CD4-positive, alpha-beta T cell treated with Interleukin-4 for 4 hours (primary cell): ENCODE data around the gene SNX15.
"Not testable (repeated sequence)": the region's sequence is repeated elsewhere in the genome, so short reads cannot be mapped to it uniquely, and the experiment has no call there.

Experiments used
- DNase-seq: peaks from one replicate; pipeline ENCODE4 v3.0.0-alpha.2; 2020

The SNX15 gene

DNA sequence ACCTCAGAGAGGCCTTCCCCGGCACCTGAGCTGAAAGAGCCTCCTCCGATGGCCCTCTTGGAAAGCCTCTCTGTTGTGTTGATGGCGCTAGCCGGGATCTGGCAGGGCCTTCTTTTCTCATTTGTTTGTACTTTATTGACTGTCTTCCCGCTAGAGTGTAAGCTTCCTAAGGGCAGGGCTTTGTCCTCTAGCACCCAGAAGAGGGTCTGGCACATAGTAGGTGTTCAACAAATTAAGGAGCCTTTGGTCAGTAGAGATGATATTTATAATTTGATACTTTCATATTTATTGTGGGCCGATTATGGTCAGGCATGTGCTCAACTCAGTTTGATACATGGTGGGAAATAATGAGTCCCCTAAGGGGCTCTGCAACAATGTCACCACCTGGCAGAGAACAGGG is 9.3 kb upstream of the SNX15 start:
- no peak for DNase-seq

DNA sequence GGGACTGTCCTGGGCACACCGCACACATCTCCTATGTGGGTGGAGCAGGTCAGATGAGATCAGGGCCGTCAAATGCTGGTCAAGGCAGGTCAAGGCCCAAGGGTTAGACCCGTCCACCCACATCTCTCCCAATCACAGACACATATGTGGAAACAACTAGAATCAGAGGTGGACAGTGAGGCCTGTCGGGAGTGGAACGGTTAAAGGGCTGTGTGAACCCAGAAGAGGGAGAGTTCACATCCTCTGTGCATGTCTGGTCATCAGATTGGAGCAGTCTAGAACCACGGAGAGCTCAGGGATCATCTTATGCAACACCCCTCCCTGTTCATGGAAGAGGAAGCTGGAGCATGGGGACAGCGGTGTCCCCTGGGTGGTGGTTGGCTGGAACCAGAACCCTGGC is 7.4 kb upstream of the SNX15 start:
- no peak for DNase-seq

DNA sequence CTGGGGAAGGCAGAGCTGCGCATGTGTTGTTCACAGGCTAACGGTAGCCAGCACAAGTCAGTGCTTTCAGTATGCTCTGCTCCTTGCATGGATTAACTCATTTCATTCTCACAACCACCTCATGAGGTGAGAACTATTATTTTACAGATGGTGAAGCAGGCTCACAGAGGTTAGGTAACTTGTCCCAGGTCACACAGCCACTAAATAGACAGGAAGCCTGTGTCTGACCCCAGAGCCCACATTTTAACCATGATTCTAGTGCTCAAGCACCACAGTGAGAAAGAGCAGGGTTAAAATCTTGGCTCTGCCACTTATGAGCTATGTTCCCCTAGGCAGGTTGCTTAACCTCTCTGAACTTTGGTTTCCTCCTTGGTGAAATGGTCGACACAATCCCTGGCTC is 6.2 kb upstream of the SNX15 start:
- no peak for DNase-seq

DNA sequence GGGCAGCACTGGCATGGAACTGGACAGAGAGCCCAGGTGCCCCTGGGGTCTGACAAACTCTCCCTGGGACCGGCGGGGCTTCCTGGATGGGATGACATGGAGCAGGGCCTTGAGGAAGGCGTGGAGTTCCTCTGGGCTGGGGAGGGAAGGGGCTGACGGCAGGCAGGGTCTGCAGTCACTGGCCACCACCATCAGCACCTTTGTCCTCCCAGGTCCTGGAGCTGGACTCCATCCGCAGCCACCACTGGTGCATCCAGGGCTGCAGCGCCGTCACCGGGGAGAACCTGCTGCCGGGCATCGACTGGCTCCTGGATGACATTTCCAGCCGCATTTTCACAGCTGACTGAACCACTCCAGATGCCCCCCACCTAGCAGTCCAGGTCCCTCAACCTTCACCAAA is 5.7 kb upstream of the SNX15 start:
- DNase-seq, result no peak

DNA sequence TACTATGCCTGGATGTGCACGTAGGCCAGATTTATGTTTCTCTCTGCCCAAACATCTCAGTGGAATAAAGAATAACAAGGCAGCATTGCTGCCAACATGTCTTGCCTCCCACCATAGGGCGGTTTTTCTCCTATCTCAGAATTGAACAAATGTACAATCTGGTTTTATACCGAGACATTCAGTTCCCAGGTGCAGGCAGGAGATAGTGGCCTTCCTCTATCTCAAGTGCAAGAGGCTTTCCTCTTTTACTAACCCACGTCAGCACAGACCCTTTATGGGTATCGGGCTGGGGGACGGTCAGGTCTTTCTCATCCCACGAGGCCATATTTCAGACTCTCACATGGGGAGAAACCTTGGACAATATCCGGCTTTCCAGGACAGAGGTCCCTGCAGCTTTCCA is 3.7 kb upstream of the SNX15 start:
- DNase-seq, result not testable (repeated sequence)

DNA sequence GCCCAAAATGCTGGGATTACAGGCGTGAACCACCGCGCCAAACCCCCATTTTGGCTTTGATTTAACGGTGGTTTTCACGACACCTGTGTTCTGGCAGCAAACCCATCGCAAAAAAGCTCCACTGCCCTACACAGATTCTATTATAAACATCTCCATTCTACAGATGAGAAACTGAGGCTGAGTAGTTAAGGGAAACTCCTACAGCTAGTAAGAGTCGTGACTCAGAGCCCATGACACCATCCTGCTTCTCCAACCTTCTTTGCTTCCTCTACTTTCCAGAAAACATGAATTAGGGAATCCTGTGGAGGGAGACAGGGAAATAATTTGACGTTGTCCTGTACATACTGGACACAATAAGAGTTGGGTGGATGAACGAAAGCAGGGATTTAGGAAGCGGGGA is 429 bp upstream of the SNX15 start:
- no peak for DNase-seq

DNA sequence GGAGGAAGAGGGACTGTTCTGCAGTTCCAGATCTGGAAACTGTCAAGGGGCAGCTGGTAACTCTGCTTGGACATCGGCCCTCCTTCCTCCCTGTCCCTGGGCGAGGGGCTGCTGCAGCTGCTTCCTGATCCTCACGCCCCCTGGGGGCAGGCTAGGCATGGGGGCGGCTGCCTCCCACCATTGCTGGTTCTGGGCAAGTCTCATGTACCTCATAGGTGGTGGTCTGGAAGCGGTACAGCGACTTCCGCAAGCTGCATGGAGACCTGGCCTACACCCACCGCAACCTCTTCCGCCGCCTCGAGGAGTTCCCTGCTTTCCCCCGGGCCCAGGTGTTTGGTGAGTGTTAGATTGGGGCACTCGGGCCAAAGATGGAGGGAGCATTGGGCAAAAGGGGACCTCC is 5.0 kb downstream of the SNX15 start:
- DNase-seq, result no peak

DNA sequence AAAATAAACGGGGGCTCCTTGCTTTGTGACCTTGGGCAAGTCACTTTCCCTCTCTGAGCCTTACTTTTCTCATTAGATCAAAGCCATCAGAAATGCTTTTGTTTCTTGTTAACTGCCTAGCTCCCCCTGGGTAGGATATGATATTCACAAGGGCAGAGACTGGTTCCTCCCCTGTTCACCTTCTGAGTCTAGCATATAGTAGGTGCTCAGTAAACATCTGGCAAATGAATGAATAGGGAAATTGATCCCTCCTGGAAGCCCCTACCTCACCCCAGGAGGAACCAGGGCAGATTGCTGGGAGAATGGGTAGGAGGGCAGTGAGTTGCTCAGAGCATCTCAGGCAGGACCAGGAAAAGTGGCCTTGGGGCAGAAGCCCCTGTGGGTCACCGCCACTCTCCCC is 7.2 kb downstream of the SNX15 start:
- DNase-seq, result no peak

DNA sequence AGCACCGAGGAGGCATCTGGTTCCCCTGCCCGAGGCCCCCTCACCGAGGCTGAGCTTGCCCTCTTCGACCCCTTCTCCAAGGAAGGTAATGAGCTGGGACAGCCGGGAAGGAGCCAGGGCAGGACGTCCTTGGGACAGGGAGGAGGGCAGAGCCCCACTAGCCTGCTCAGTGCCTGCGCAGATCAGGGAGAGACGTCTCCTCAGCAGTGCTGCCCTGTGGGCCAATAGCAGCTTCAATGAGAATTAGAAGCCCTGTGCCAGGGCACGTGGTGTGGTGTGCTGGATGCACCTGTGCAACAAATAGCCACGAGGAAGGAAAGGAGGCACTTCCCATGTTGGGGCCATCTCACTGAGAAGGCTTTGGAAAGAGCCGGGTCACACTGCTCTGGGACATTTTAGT is 8.3 kb downstream of the SNX15 start:
- DNase-seq, result no peak

DNA sequence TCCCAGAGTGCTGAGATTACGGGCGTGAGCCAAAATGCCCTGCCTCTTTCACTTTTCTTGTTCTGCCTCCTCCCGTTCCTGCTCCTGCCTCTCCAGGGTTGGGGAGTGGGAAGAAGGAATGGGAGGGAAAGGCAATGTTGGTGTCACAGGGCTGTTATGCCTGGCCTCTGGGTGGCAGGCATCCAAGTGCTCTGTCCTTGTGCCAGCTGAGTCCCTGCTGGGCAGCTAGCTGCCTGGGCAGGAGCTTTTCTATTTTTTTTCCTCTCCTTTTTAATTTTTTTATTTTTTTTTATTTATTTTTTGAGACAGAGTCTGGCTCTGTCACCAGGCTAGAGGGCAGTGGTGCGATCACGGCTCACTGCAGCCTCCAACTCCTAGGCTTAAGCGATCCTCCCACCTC is 9.7 kb downstream of the SNX15 start:
- DNase-seq, result no peak

DNA sequence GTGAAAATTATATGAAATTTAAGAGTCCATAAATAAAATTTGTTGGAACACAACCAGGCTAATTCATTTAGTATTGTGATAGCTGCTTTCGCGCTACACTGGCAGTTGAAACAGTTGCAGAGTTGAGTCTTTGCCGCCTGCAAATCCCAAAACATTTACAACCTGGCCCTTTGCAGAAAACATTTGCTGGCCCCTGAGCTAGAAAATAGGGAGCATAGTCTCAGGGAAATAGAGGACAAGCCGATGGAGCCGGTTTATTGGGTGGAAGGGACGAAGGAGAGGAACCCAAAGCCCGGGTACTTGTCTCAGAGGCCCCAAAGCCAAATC is 13.2 kb downstream of the SNX15 start:
- no peak for DNase-seq

DNA sequence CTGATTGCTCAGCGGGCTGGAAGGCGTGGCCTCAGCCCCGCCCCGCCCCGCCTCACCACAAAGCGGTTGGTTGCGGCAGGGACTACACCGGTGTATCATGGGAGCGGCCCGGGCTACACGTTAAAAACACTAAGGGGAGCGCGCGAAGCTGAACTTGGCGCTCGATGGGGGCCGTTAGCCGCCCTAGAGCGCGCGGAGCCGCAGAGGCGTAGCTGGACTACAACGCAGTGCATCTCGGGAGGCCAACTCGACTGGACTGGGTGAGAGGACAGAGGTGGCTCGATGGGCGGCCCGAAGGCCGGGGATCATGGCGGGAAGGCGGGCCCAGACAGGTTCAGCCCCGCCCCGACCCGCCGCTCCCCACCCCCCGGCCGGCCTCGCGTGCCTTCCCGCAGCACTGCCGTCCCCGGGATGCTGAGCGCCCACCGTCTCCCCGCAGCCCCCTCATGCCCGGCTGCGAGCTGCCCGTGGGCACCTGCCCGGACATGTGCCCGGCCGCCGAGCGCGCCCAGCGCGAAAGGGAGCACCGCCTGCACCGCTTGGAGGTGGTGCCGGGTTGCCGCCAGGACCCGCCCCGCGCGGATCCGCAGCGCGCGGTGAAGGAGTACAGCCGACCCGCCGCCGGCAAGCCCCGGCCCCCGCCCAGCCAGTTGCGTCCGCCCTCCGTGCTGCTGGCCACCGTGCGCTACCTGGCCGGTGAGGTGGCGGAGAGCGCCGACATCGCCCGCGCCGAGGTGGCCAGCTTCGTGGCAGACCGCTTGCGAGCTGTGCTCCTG is 13.8 kb downstream of the SNX15 start, which contains the start of gene SAC3D1:
Gene SAC3D1, plus strand, starts transcription at position 364 of the 776 bp plus-strand sequence. Its CDS starts 83 bp downstream, at position 447.
- DNase-seq, result peak; percentile 89

DNA sequence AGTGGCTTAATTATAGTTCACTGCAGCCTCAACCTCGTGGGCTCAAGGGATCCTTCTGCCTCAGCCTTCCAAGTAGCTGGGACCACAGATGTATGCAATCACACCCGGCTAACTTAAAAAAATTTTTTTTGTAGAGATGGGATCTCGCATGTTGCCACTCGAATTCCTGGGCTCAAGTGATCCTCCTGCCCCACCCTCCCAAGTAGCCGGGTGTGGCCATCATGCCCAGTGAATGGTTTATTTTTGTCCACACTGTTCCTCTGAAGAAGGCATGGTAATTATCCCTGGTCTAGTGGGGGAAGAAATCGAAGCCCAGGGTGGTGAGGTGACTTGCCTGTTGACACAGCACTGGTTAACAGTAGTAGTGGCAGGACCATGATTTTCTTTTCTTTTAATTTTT is 15.7 kb downstream of the SNX15 start:
- no peak for DNase-seq

DNA sequence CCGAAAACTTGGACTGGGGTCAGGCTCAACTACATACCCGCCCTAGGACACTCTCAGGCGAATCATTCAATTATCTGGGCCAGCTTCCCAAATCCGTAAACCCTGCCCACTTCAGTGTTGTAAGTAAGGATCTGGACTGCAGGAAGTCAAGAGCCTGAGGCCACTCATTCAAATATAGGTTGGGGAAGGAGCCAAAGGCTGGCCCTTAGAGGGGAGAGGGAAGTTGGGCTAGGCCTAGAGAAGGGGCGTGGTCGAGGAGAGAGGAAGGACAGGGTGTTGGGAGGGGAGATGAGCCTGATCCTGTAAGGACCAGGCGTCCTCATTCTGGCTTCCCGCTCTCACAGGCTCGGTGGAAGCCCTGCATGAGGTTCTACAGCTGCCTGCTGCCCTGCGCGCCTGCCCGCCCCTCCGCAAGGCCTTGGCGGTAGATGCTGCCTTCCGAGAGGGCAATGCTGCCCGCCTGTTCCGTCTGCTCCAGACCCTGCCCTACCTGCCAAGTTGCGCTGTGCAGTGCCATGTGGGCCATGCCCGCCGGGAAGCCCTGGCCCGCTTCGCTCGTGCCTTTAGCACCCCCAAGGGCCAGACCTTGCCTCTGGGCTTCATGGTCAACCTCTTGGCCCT is 16.8 kb downstream of the SNX15 start:
- no peak for DNase-seq

DNA sequence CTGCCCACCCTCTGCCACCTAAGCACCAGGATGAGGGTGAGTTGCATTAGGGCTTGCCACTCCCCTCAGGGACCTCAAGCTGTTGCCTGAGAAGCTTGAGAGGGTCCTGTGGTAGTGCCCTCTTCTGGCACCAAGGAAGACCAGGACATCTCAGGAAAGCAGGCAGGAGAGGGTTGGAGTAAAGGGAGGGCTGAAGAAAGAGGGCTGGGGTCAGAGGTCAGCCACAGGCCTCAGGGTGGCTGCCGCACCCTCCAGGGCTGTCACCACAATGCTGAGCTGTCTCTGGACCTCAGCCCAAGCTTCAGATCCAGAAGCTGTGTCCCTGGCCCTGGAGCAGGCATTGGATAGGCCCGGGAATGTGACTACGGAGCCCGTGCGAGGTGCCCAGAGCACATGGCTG is 17.8 kb downstream of the SNX15 start:
- no peak for DNase-seq

DNA sequence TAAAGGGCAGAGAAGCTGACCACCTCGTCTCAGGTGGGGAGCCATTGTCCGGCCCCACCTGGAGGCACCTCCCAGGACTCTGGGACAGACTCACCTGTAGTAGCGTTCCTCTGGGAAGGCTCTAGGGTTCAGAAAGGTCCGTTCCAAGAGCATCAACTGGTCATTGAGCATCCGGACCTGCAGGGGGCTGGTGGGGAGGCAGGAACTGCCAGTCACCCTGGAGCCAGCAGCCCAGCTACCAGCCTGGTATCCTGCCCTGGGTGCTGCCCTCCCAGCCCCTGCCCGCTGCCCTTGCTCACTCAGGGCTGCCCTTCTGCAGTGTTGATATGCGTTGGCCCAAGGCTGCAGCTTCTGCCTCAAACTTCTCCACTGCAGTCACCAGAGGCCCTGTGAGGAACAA is 18.5 kb downstream of the SNX15 start:
- no peak for DNase-seq

DNA sequence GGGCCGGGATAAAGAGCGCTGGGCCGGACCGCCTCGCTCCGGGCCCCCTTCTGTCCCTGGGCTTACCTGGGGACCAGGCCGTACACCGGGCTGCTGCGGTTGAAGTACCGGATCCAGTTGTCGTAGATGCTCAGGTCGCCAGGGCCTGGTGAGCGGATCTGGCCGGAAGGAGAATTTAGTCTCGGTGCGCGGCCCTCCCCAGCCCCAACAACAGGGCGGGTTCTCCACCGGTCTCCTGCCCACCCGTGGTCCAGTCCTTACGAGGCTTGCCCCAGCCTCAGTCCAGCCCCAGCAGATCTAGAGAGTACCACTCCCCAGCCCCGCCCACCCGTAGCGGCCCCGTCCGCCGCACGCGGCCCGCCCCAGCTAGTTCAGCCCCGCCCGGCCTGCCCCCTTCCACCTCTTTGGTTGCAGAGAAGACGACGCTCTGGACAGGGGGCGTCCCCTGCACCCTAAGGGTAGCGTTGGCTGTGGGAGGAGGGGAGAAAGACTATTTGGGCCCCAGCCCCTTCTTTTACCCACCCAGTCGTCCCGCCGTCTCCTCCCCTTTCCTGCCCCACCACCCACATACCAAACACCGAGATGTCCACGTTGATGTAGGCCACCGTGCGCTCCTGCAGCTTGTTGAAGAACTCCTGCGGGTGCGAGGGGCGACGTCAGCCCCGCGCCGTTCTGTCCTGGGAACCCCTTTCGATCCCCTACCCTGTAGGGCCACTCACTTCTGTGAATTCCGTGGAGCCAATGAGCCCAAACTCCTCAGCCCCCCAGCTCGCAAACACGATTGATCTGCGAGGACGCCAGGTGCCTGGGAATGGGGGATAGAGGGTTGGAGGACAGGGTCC is 20.6 kb downstream of the SNX15 start:
- no peak for DNase-seq

DNA sequence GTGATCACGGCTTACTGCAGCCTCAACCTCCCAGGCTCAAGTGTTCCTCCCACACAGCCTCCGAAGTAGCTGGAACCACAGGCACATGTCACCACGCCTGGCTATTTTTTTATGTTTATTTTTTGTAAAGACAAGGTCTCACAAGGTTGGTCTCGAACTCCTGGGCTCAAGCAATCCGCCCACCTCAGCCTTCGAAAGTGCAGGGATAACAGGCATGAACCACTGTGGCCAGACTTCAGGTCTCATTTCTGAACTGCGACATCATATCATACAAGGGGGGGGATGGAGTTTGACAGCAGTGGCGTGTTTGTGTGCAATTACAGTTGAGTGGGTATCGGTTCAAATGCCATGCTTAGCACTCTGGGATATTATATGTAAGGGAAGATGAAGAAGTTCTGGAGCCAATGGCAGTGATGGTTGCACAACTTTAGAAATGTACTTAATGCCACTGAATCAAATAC is 24.2 kb downstream of the SNX15 start:
- DNase-seq, result no peak

DNA sequence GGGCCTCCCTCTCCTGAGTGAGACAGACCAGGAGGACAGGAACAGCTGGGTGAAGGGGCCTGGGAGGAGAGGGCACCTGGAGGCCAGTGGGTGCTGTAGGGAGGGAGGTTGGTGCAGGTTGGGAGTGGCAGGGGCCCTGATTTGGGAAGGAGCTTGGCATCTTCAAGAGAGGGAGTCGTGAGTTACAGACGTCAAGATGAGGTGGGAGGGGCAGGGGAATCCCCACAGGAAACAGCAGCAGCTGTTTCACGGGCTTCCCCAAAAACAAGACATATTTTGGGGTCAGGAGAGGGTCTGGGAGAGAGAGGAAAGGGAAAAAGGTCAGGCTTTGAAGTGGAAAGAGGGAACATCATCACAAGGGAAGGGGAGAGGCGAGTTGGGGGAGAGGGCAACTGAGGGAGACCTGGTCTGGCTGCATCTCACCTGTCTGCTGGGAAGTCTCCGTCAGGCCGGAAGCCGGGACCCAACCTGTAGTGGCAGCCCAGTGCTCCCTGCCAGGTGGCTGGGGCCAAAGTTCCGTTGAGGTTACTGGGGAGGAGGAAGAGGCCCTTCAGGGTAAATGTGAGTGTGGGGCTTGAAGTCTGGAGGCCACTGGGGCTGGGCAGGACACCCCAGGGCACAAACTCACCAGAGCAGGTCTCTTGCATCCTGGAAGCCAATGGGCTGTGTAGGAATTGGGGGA is 26.7 kb downstream of the SNX15 start:
- peak; percentile 12 for DNase-seq

DNA sequence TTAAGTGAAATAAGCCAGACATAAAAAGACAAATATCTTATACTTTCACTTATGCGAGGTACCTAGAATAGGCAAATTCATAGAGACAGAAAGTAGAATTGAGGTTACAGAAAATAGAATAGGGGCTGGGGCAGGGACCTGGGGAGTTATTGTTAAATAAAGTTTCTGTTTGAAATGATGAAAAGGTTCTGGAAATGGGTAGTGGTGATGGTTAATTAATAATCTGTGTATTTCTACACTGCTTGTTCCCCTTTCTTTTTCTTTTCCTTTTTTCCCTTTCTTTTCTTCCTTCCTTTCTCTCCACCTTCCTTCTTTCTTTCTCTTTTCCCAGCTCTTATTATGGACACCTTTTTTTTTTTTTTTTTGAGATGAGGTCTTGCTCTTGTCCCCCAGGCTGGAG is 28.3 kb downstream of the SNX15 start:
- DNase-seq, result no peak

DNA sequence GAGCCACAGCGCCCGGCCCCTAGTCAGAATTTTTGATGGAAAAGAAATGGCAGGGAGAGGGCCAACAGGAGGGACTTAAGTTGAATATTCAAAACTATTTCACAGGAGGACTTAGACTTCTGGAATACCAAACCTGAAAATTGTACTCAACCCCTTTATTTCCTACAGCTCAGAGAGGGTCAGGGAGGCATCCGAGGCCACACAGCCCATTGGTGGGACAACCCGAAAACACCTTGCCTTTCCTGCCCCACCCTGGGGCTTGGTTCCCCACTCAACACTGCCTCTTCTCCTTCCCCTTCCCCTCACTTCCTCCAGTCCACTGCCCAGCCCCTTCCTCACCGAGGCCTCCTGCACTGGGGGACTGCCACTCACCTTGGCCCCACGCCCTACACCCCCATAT is 29.8 kb downstream of the SNX15 start:
- DNase-seq, result no peak

DNA sequence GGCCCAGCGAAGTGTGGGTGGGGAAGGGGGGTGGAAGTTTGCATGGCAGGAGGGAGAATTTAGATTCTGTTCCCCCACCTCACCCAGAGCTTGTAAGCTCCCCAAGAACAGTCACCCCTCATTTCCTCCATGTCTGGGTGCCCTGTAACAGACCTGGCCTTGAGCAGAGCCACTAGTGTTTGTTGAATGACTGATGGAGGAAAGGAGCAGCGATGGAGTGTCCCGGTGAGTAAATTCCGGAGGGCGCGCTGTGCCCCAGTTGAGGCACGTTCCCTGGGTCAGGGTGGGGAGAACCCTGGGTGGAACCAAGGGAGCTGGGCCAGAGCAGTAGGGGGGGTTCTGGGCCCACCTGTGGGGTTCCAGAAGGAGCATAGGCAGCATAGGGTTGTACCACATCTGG is 30.3 kb downstream of the SNX15 start:
- DNase-seq, result no peak

DNA sequence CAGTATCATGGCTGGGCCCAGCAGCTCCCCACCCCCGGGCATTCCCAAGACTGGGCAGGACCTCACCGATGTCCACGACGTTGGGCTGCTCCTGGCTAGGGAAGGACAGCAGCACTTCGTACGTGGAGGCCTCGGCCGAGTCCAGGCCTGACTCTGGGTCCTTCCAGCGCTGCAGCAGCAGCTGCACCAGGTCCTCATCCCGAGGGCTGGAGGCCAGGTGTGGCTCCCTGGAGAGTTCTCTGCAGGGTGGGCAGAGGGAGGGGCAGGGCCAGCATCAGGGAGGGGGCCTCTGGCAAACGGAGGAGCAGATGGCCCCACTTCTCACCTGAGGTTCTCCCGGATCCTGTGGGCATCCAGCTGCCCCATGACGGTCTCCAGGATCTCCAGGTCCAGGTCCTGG is 30.8 kb downstream of the SNX15 start:
- no peak for DNase-seq
